Tibial nerve (tissue), 4 donors: Measurements from ENCODE around the gene ZBED2. TPM values are rescaled to one million over a fixed set of nuclear protein-coding genes. Genes with fewer than 3 reads are reported as not detected.

Source experiments
- DNase-seq, 2 donors: peaks; one replicate each; pipeline ENCODE4 v3.0.0-alpha.2; 2019; ENCODE audit warnings: low spot score in 2 of 2
- H3K27ac ChIP-seq, 4 donors: fragments of 200-600 bp; sonication (generic) in 3 of 4; one replicate each; pipeline ENCODE4 v1.5.1; 2017 to 2019; ENCODE audit warnings: mild to moderate bottlenecking in 1 of 4
- H3K27me3 ChIP-seq, 2 donors: fragments of 200-600 bp; sonication (generic) in 1 of 2; one replicate each; pipeline versions ENCODE4 v1.5.1 to v1.6.0; 2017 to 2019
- H3K36me3 ChIP-seq, 3 donors: fragments of 200-600 bp; sonication (generic); one replicate each; pipeline ENCODE4 v1.5.1; 2018 to 2019
- H3K4me1 ChIP-seq, 4 donors: fragments of 200-600 bp; sonication (generic) in 3 of 4; one replicate each; pipeline ENCODE4 v1.5.1; 2017 to 2019
- H3K4me3 ChIP-seq, 4 donors: fragments of 200-600 bp; sonication (generic) in 3 of 4; one replicate each; pipeline ENCODE4 v1.5.1; 2017 to 2019; ENCODE audit warnings: mild to moderate bottlenecking in 1 of 4, moderate library complexity in 1 of 4
- H3K9me3 ChIP-seq, 4 donors: fragments of 200-600 bp; sonication (generic) in 3 of 4; one replicate each; pipeline ENCODE4 v1.5.1; 2017 to 2019
- CTCF ChIP-seq, 5 experiments: fragments of 200-600 bp in 3 of 5; fragments of 450-650 bp in 2 of 5; sonication (generic) in 3 of 5; IDR thresholded peaks; one replicate each; pipeline ENCODE4 v1.5.1; 2016 to 2019; ENCODE audit warnings: antibody characterized with exemption in 5 of 5, mild to moderate bottlenecking in 3 of 5, moderate library complexity in 2 of 5
- EP300 ChIP-seq, 2 donors: sonication (generic); formaldehyde crosslinking; IDR thresholded peaks; one replicate each; pipeline ENCODE4 v1.6.1; 2017; ENCODE audit warnings: antibody characterized with exemption in 2 of 2, mild to moderate bottlenecking in 1 of 2
- POLR2A ChIP-seq, 2 donors: fragments of 450-650 bp; IDR thresholded peaks; one replicate each; pipeline ENCODE4 v1.6.1; 2017; ENCODE audit warnings: antibody characterized with exemption in 2 of 2, mild to moderate bottlenecking in 2 of 2, moderate library complexity in 2 of 2
- WGBS, 2 donors: methylation state at CpG; one replicate each; pipeline ENCODE4 v1.1.5; 2018; 5-methylcytosine and 5-hydroxymethylcytosine counted together
- total RNA-seq, 4 donors: library from RNA; depleted of rRNA; stranded (reverse); fragments of >200 nt; gene quantifications; one replicate each; pipeline ENCODE4 v1.1.0, GENCODE V29; 2016

ZBED2 gene
- total RNA-seq, 4 donors from 2014 or later: not detected

DNA sequence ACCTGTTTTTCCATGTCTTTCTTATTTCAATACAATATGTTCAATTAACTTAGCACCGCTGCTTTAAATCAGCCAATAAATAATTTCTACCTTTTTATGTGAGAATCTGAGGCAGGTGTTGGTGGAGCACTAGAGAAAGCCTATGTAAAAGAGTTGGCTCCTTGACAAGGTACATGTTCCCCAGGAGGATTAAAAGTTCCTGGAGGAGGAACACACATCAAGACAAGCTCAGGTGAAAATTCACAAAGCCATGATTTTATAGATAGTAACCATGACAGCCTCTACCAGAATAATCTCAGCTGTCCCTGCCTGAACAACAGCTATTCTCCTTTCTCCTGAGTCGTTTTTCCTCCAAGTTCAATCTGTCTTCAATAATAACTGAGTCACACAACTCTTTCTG is 3.4 kb upstream of the ZBED2 start:
- no peak for DNase-seq
- Histone ChIP-seq H3K4me3 (no peak overlapping the region), H3K27ac (no peak overlapping the region), H3K4me1 (no peaks in the 10 kb centered on the region), H3K27me3 (no peaks in the 10 kb centered on the region), H3K36me3 (no peaks in the 10 kb centered on the region), H3K9me3 (no peaks in the 10 kb centered on the region)
- TF ChIP-seq POLR2A (IDR thresholded peaks at IDR 0.05) (no peak), CTCF (IDR thresholded peaks at IDR 0.05) (no peak), EP300 (IDR thresholded peaks at IDR 0.05) (no peak)
- WGBS, 2 donors: 78 to 86% methylated on average over 2 of the region's 2 CpGs

GRCh38 chr3:111598139-111598538 is 3.0 kb upstream of the ZBED2 start:
- no peaks in the 10 kb centered on the region for H3K36me3 ChIP-seq
- H3K27me3 ChIP-seq: no peaks in the 10 kb centered on the region
- DNase-seq: no peak
- no peak overlapping the region for H3K27ac ChIP-seq
- 10 to 15% methylated on average over 1 of the region's 1 CpG for WGBS, 2 donors
- no peaks in the 10 kb centered on the region for H3K9me3 ChIP-seq
- no peak overlapping the region for H3K4me3 ChIP-seq
- H3K4me1 ChIP-seq: no peaks in the 10 kb centered on the region
- TF ChIP-seq EP300 (IDR thresholded peaks at IDR 0.05) (no peak), CTCF (IDR thresholded peaks at IDR 0.05) (no peak), POLR2A (IDR thresholded peaks at IDR 0.05) (no peak)

DNA sequence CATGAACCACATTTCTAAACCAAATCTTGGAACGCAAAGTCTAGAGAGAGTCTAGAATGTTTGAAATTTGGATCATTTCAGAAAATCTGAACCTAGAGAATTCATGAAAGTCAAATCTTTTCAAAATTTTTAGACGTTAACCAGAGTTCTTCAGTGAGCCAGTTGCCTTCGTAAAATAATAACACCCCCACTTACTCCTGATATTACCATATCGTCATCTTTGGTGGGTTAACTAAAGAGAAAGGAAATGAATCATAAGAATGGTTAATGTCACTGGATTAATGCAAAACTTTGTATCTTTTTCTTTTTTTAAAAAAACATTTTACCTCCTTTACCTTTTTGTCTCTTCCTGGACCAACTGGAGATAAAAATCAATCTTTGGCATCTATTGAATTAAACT is 1.2 kb upstream of the ZBED2 start:
- H3K4me1 ChIP-seq: no peaks in the 10 kb centered on the region

GRCh38 chr3:111594781-111595180 is 365 bp downstream of the ZBED2 start:
- WGBS, 2 donors: 0% methylated on average over 1 of the region's 1 CpG
- no peak for TF ChIP-seq EP300 (IDR thresholded peaks at IDR 0.05)
- no peak for TF ChIP-seq CTCF (IDR thresholded peaks at IDR 0.05)

More for the DNA sequence above, 1.2 kb upstream of the ZBED2 start:
- Histone ChIP-seq H3K4me3 (no peak overlapping the region), H3K36me3 (no peaks in the 10 kb centered on the region), H3K27me3 (no peaks in the 10 kb centered on the region), H3K9me3 (no peaks in the 10 kb centered on the region), H3K27ac (no peak overlapping the region)
- WGBS, 2 donors: 87% methylated on average over 4 of the region's 4 CpGs
- TF ChIP-seq CTCF (IDR thresholded peaks at IDR 0.05): no peak
- no peak for TF ChIP-seq EP300 (IDR thresholded peaks at IDR 0.05)
- no peak for TF ChIP-seq POLR2A (IDR thresholded peaks at IDR 0.05)
- DNase-seq: no peak

DNA sequence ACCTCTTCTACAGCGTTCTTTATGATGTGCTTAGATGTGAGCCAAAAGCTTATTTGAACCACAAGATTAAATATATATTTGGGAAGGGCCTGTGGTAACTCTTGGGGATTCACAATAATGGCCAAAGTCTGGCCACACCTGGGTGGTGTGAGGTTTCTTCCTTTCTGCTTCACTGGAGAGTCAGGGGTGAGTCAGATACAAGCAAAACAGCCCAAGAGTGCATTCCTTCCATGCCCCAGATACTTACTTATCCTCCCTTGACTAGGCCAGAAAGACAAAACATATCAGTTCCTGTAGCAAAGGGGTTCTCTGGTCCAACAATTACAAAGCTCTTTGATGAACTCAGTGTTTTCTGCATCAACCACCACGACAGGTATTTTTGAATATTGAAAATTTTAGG is 941 bp downstream of the ZBED2 start:
- Histone ChIP-seq H3K9me3 (no peaks in the 10 kb centered on the region), H3K36me3 (no peaks in the 10 kb centered on the region), H3K4me1 (no peaks in the 10 kb centered on the region), H3K4me3 (no peak overlapping the region), H3K27ac (no peak overlapping the region), H3K27me3 (no peaks in the 10 kb centered on the region)
- TF ChIP-seq CTCF (IDR thresholded peaks at IDR 0.05): no peak
- no peak for TF ChIP-seq POLR2A (IDR thresholded peaks at IDR 0.05)
- TF ChIP-seq EP300 (IDR thresholded peaks at IDR 0.05): no peak
- WGBS, 2 donors: 72 to 87% methylated on average over 2 of the region's 2 CpGs
- no peak for DNase-seq

More at GRCh38 chr3:111594781-111595180, 365 bp downstream of the ZBED2 start:
- no peak overlapping the region for H3K27ac ChIP-seq
- H3K36me3 ChIP-seq: no peaks in the 10 kb centered on the region
- no peaks in the 10 kb centered on the region for H3K4me1 ChIP-seq
- H3K9me3 ChIP-seq: no peaks in the 10 kb centered on the region
- no peak overlapping the region for H3K4me3 ChIP-seq
- H3K27me3 ChIP-seq: no peaks in the 10 kb centered on the region
- no peak for DNase-seq
